HUES6 (cell line): ENCODE results near the gene TSFM.

Experiments used
- H3K27ac ChIP-seq: 2 replicates; pipeline ENCODE4 v1.7.0; 2013; ENCODE audit warnings: low read depth, mild to moderate bottlenecking, low read length, inconsistent platforms
- H3K27me3 ChIP-seq: 2 replicates; pipeline ENCODE4 v1.6.1; 2013; ENCODE audit warnings: low read length; ENCODE audit not compliant: control insufficient read depth, insufficient read depth
- H3K36me3 ChIP-seq: 2 replicates; pipeline ENCODE4 v1.6.1; 2013; ENCODE audit warnings: low read length; ENCODE audit not compliant: control insufficient read depth, insufficient read depth
- H3K4me1 ChIP-seq: 2 replicates; pipeline ENCODE4 v1.6.1; 2013; ENCODE audit warnings: low read length; ENCODE audit not compliant: control insufficient read depth, insufficient read depth
- H3K4me3 ChIP-seq: 2 replicates; pipeline ENCODE4 v1.5.1; 2013; ENCODE audit warnings: low read depth, low read length
- H3K9ac ChIP-seq: one replicate; pipeline ENCODE4 v1.6.1; 2013; ENCODE audit warnings: mild to moderate bottlenecking, low read length
- H3K9me3 ChIP-seq: 2 replicates; pipeline ENCODE4 v1.6.1; 2013; ENCODE audit warnings: low read depth, low read length; ENCODE audit not compliant: control insufficient read depth, insufficient read depth

TSFM gene

DNA sequence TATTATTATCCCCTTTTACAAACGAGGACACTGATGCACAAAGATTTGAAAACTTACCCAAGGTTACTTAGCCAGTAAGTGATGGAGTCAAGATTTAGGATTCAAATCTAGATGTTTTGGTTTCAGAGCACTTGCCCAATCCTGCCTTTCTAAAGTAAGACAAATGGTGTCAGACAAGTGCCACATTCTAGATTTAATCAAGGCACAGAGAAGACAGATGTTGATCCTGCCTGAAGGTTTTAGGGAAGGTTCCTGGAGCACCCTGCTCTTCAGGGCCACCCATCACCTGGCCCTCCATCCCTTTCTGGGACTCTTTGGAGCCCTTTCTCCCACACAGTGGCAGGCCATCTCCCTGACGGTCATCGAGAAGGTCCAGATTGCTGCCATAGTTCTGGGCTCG, 24.8 kb upstream of the TSFM start:
- H3K36me3 ChIP-seq, result no peaks in the 10 kb centered on the region
- H3K4me3 ChIP-seq, result no peak overlapping the region
- H3K27me3 ChIP-seq, result peaks cover 69% of the 10 kb centered on the region
- no peak overlapping the region for H3K27ac ChIP-seq
- no peaks in the 10 kb centered on the region for H3K9me3 ChIP-seq
- no peak overlapping the region for H3K9ac ChIP-seq
- H3K4me1 ChIP-seq, result peaks cover 9% of the 10 kb centered on the region

DNA sequence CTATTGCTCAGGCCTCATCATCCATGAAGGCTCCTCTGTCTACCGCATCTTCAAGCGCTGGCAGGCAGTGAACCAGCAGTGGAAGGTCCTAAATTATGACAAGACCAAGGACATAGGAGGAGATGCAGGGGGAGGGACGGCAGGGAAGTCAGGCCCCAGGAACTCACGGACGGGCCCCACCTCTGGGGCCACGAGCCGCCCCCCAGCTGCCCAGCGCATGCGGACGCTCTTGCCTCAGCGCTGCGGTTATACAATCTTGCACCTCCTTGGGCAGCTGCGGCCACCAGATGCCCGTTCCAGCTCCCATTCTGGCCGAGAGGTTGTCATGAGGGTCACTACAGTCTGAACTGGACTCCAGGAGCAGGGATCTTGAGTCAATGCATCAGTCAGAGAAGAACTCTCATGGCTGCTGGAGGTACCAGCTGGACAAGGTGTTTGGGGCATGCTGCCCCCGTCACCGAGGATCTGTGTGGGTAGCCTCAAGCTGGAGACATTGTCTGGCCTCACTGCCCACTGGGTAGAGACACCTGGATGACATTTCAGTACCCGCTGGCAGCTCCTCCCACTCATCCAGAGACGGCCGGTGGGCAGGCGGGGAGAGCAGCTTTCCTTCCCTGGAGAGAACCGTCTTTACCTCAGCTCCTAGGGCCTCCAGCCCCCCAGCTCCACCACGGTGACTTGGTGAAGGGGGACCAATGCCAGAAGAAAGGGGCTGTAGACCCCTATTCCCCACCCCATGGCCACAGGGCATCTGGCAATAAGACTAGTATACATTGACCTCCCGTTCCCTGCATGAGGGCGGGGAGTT, 23.8 kb upstream of the TSFM start:
- H3K9me3 ChIP-seq, result no peaks in the 10 kb centered on the region
- H3K27ac ChIP-seq, result no peak overlapping the region
- no peak overlapping the region for H3K9ac ChIP-seq
- 0 out of 2 replicates have a peak, but pooled peaks cover 6% of the 10 kb centered on the region for H3K4me1 ChIP-seq
- no peaks in the 10 kb centered on the region for H3K36me3 ChIP-seq
- H3K4me3 ChIP-seq, result no peak overlapping the region
- peaks cover 73% of the 10 kb centered on the region for H3K27me3 ChIP-seq

DNA sequence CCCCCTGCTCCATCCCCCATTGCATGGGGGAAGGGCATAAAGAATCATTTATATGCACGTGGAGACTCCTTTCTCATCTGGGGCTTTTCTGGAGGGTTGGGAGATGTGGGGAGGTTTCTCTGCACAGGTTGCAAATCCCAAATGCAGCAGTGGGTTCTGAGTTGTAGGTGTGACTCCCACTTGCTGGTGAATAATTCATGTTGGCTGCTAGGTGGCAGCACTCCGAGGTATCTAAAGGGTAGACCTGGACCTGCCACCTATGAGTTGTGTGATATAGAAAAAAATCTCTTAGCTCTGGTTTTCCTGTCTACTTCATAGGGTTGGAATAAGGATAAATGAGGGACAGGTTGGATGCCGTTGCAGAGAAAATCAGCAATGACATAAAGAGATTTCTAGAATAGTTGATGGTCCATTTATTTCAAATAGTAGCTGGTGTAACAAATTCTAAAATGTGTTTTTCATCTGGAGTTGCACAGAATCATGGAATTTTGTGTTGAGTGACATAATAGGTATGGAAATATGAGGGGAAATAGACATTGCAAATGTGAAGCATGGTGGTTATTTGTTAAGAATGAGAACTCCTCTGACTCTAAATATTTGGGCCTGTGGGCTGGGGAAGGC, 23.1 kb upstream of the TSFM start:
- H3K27me3 ChIP-seq, result peaks cover 73% of the 10 kb centered on the region

GRCh38 chr12:57760347-57760982, 22.1 kb upstream of the TSFM start:
- Histone ChIP-seq H3K27me3 (peaks cover 81% of the 10 kb centered on the region), H3K36me3 (no peaks in the 10 kb centered on the region), H3K4me1 (peaks cover 7% of the 10 kb centered on the region; the same call in 1 of the 2 replicates), H3K9ac (no peak overlapping the region), H3K27ac (no peak overlapping the region), H3K9me3 (no peaks in the 10 kb centered on the region), H3K4me3 (no peak overlapping the region)

More for the DNA sequence above, 23.1 kb upstream of the TSFM start:
- Histone ChIP-seq H3K36me3 (no peaks in the 10 kb centered on the region), H3K4me1 (peaks cover 3% of the 10 kb centered on the region; the same call in 1 of the 2 replicates), H3K9ac (no peak overlapping the region), H3K27ac (no peak overlapping the region), H3K4me3 (no peak overlapping the region), H3K9me3 (no peaks in the 10 kb centered on the region)

DNA sequence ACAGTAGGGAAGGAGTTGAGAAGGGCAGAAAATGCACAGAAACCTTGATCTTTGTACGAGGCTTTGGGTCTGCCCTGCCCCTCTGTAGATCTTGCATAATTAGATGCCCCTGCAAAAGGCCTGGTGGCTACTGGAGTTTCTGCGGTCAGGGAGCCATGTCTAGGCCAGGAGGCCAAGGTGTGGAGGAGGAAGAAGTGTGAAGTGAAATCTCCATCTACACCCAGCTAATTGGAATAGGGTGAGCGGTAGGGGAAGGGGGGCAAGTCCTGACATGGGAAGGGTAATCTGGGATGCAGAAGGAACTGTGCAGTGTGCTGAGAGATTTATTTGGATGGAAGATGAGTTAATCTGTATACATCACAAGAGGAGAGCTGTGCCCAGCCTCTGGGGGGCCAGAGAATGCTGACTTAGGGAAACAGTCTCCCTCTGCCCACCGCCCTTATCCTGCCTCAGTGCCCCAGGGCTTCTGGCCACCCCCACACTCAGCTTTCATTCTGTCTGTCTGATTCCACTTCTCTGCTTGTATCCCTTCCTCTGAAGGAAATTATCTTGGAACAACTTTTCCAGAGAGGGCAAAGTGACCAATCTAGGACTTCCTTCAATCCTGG, 21.1 kb upstream of the TSFM start:
- H3K27me3 ChIP-seq, result peaks cover 82% of the 10 kb centered on the region

GRCh38 chr12:57762463-57762862, 20.1 kb upstream of the TSFM start:
- H3K9ac ChIP-seq, result no peak overlapping the region
- H3K27me3 ChIP-seq, result peaks cover 83% of the 10 kb centered on the region
- H3K9me3 ChIP-seq, result no peaks in the 10 kb centered on the region
- no peak overlapping the region for H3K27ac ChIP-seq
- H3K4me3 ChIP-seq, result no peak overlapping the region
- peaks cover 23% of the 10 kb centered on the region for H3K4me1 ChIP-seq
- H3K36me3 ChIP-seq, result no peaks in the 10 kb centered on the region

More for the DNA sequence above, 21.1 kb upstream of the TSFM start:
- H3K4me3 ChIP-seq, result no peak overlapping the region
- H3K9ac ChIP-seq, result no peak overlapping the region
- no peaks in the 10 kb centered on the region for H3K36me3 ChIP-seq
- H3K9me3 ChIP-seq, result no peaks in the 10 kb centered on the region
- peaks cover 13% of the 10 kb centered on the region for H3K4me1 ChIP-seq
- no peak overlapping the region for H3K27ac ChIP-seq

- H3K4me1 ChIP-seq, result peaks cover 23% of the 10 kb centered on the region
- H3K27ac ChIP-seq, result no peak overlapping the region
- H3K27me3 ChIP-seq, result peaks cover 68% of the 10 kb centered on the region
These were observed 18.5 kb upstream of the TSFM start for GRCh38 chr12:57763881-57764661.

DNA sequence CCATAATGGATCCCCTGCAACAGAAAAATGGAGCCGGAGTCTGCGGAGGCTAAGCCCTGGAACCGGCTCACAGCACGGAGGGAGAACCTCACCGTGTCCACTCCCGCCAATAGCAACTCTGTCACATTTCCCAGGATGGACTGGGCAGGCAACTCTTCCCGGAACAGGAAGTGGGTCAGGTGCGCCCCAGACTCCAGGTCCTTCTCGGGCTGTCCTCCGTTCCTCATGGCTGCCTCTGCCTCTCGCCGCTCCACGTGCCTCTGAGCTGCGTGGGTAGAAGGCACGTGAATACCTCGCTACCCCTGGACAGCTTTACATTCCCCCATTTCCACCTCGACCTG, 18.0 kb upstream of the TSFM start:
- H3K9me3 ChIP-seq, result no peaks in the 10 kb centered on the region
- H3K27me3 ChIP-seq, result peaks cover 66% of the 10 kb centered on the region
- H3K27ac ChIP-seq, result no peak overlapping the region
- H3K9ac ChIP-seq, result no peak overlapping the region
- peak overlapping the region; percentile 64 for H3K4me3 ChIP-seq
- peaks cover 23% of the 10 kb centered on the region for H3K4me1 ChIP-seq
- H3K36me3 ChIP-seq, result peaks cover 15% of the 10 kb centered on the region

More at GRCh38 chr12:57763881-57764661, 18.5 kb upstream of the TSFM start:
- H3K9me3 ChIP-seq, result no peaks in the 10 kb centered on the region
- H3K9ac ChIP-seq, result no peak overlapping the region
- H3K36me3 ChIP-seq, result peaks cover 9% of the 10 kb centered on the region
- H3K4me3 ChIP-seq, result peak overlapping the region; percentile 64

GRCh38 chr12:57765003-57765697, 17.4 kb upstream of the TSFM start:
- H3K4me3 ChIP-seq, result peak overlapping the region; percentile 64
- H3K4me1 ChIP-seq, result peaks cover 23% of the 10 kb centered on the region
- H3K36me3 ChIP-seq, result peaks cover 20% of the 10 kb centered on the region
- peaks cover 66% of the 10 kb centered on the region for H3K27me3 ChIP-seq
- H3K27ac ChIP-seq, result no peak overlapping the region
- no peaks in the 10 kb centered on the region for H3K9me3 ChIP-seq
- no peak overlapping the region for H3K9ac ChIP-seq
